IMR-90 (cell line): Measurements from ENCODE around the gene RNASEH2B. TPM values are rescaled to one million over a fixed set of nuclear protein-coding genes. Genes with fewer than 3 reads are reported as not detected.

ENCODE experiments used
- ATAC-seq: fragments of 200-7000 bp; cut with Tn5 transposase; 2 replicates; pipeline ENCODE4 v1.9.1; 2020; ENCODE audit warnings: low read depth, mild to moderate bottlenecking, moderate library complexity
- BruUV-seq: library from RNA; stranded (reverse); fragments of 400-500 nt; replicated peaks from 2 replicates; lab custom pipeline; 2021; lab: Mats Ljungman, UMichigan
- CTCF ChIA-PET: fragments of 300-600 bp; formaldehyde crosslinking; extraction: SDS; loops from one replicate; lab custom pipeline; 2021; ENCODE audit warnings: antibody characterized with exemption; lab: Yijun Ruan, JAX
- POLR2A ChIA-PET: fragments of 300-600 bp; sonication (Branson Sonifier 250); formaldehyde crosslinking; loops from one replicate; lab custom pipeline; 2022; ENCODE audit warnings: antibody characterized with exemption; ENCODE audit not compliant: unreplicated experiment; lab: Charles Lee
- DNase-seq: peaks from one replicate; pipeline ENCODE4 v3.0.0; 2013
- H2AFZ ChIP-seq: replicated peaks from 2 replicates; pipeline ENCODE3; 2013; ENCODE audit warnings: low read length, mild to moderate bottlenecking; ENCODE audit not compliant: poor library complexity
- H2AK5ac ChIP-seq: 2 replicates; pipeline ENCODE4 v1.6.1; 2013; ENCODE audit warnings: low read depth, low read length, inconsistent platforms
- H2AK9ac ChIP-seq: replicated peaks from 2 replicates; pipeline ENCODE3; 2013; ENCODE audit warnings: mild to moderate bottlenecking, low read depth, low read length, moderate library complexity; ENCODE audit not compliant: poor library complexity
- H2BK120ac ChIP-seq: 2 replicates; pipeline ENCODE4 v1.6.1; 2013; ENCODE audit warnings: low read depth, low read length, inconsistent platforms
- H2BK15ac ChIP-seq: 3 replicates; pipeline ENCODE4 v1.6.1; 2013; ENCODE audit warnings: low read depth, low read length, inconsistent platforms
- H2BK20ac ChIP-seq: 2 replicates; pipeline ENCODE4 v1.6.1; 2013; ENCODE audit warnings: low read depth, mild to moderate bottlenecking, inconsistent platforms, low read length, moderate library complexity
- H2BK5ac ChIP-seq: 2 replicates; pipeline ENCODE4 v1.6.1; 2013; ENCODE audit warnings: mild to moderate bottlenecking, low read depth, low read length, inconsistent platforms; ENCODE audit not compliant: poor library complexity, severe bottlenecking
- H3K14ac ChIP-seq: replicated peaks from 2 replicates; pipeline ENCODE4 v1.6.1; 2013; ENCODE audit warnings: low read depth, low read length, inconsistent platforms
- H3K18ac ChIP-seq: 2 replicates; pipeline ENCODE4 v1.6.1; 2013; ENCODE audit warnings: low read depth, low read length, control low read depth
- H3K23ac ChIP-seq: 2 replicates; pipeline ENCODE4 v1.6.1; 2013; ENCODE audit warnings: low read depth, low read length, inconsistent platforms
- H3K27ac ChIP-seq: 2 replicates; pipeline ENCODE4 v1.5.1; 2013; ENCODE audit warnings: mild to moderate bottlenecking, control low read depth, low read length; ENCODE audit not compliant: insufficient read depth
- H3K27me3 ChIP-seq: 2 replicates; pipeline ENCODE4 v1.6.1; 2013; ENCODE audit warnings: low read length; ENCODE audit not compliant: control insufficient read depth, insufficient read depth
- H3K36me3 ChIP-seq: 2 replicates; pipeline ENCODE4 v1.6.1; 2013; ENCODE audit warnings: low read length, mixed read lengths; ENCODE audit not compliant: control insufficient read depth, insufficient read depth
- H3K4ac ChIP-seq: 2 replicates; pipeline ENCODE4 v1.6.1; 2013; ENCODE audit warnings: low read depth, low read length, inconsistent platforms
- H3K4me1 ChIP-seq: 2 replicates; pipeline ENCODE4 v1.6.1; 2013; ENCODE audit warnings: low read length, mixed read lengths; ENCODE audit not compliant: control insufficient read depth, insufficient read depth
- H3K4me2 ChIP-seq: 2 replicates; pipeline ENCODE4 v1.6.1; 2013; ENCODE audit warnings: low read depth, mild to moderate bottlenecking, control low read depth, low read length, moderate library complexity
- H3K4me3 ChIP-seq: 2 replicates; pipeline ENCODE4 v1.5.1; 2013; ENCODE audit warnings: low read depth, mild to moderate bottlenecking, control low read depth, low read length, moderate library complexity; ENCODE audit not compliant: insufficient read depth
- H3K56ac ChIP-seq: 2 replicates; pipeline ENCODE4 v1.6.1; 2013; ENCODE audit warnings: low read length, inconsistent platforms; ENCODE audit not compliant: insufficient read depth; ENCODE audit errors: extremely low read depth
- H3K79me1 ChIP-seq, 2 experiments: 2 replicates each; pipeline ENCODE4 v1.6.1; 2013; ENCODE audit warnings: low read length in 2 of 2, inconsistent platforms in 1 of 2, low read depth in 1 of 2
- H3K9ac ChIP-seq: 2 replicates; pipeline ENCODE4 v1.6.1; 2013; ENCODE audit warnings: low read depth, low read length, control low read depth
- H3K9me1 ChIP-seq: 2 replicates; pipeline ENCODE4 v1.6.1; 2013; ENCODE audit warnings: low read length, inconsistent platforms; ENCODE audit not compliant: insufficient read depth
- H3K9me3 ChIP-seq: 2 replicates; pipeline ENCODE4 v1.6.1; 2013; ENCODE audit warnings: low read length; ENCODE audit not compliant: control insufficient read depth, insufficient read depth
- H4K20me1 ChIP-seq: 2 replicates; pipeline ENCODE4 v1.6.1; 2013; ENCODE audit warnings: low read length, inconsistent platforms; ENCODE audit not compliant: insufficient read depth
- H4K5ac ChIP-seq: 2 replicates; pipeline ENCODE4 v1.6.1; 2013; ENCODE audit warnings: mild to moderate bottlenecking, low read depth, low read length, control low read depth
- H4K8ac ChIP-seq, 2 experiments: 2 replicates each; pipeline ENCODE4 v1.6.1; 2013; ENCODE audit warnings: low read depth in 2 of 2, low read length in 2 of 2, control low read depth in 1 of 2, inconsistent platforms in 1 of 2
- H4K91ac ChIP-seq: 2 replicates; pipeline ENCODE4 v1.6.1; 2013; ENCODE audit warnings: low read depth, low read length, inconsistent platforms; ENCODE audit not compliant: insufficient read depth
- CEBPB ChIP-seq: IDR thresholded peaks from 2 replicates; pipeline ENCODE4 v1.6.1; 2012; ENCODE audit warnings: low read depth, low read length, improper control_type of control experiment
- RAD21 ChIP-seq: IDR thresholded peaks from 2 replicates; pipeline ENCODE4 v1.6.1; 2012; ENCODE audit warnings: low read length, improper control_type of control experiment
- RCOR1 ChIP-seq: IDR thresholded peaks from 2 replicates; pipeline ENCODE4 v1.6.1; 2012; ENCODE audit warnings: mild to moderate bottlenecking, low read length, improper control_type of control experiment; ENCODE audit not compliant: insufficient replicate concordance
- SMC3 ChIP-seq: fragments of 150-350 bp; IDR thresholded peaks from 2 replicates; pipeline ENCODE4 v1.6.1; 2016; ENCODE audit warnings: low read depth, mild to moderate bottlenecking, antibody characterized with exemption, low read length, moderate library complexity
- WGBS, 2 experiments: methylation state at CpG; one replicate each; pipeline versions ENCODE4 v1.1.5 to v1.1.7; 2013; ENCODE audit warnings: missing lambda C conversion rate in 2 of 2; ENCODE audit not compliant: insufficient read length in 1 of 2; ENCODE audit errors: extremely low coverage in 2 of 2; 5-methylcytosine and 5-hydroxymethylcytosine counted together
- dilution Hi-C: fragments of 300-500 bp; cut with HindIII; formaldehyde crosslinking; loops from one replicate; pipeline ENCODE4 v1.14.3; 2018; ENCODE audit warnings: low sequenced_read_pairs; ENCODE audit not compliant: unreplicated experiment
- in situ Hi-C: fragments of 300-500 bp; cut with MboI; formaldehyde crosslinking; loops from 3 replicates; pipeline ENCODE4 v1.14.3; 2019; ENCODE audit warnings: low sequenced_read_pairs, inconsistent platforms, mixed read lengths
- intact Hi-C: fragments of 100-400 bp; cut with micrococcal nuclease; formaldehyde crosslinking; loops from 2 replicates; pipeline ENCODE4 v1.10.0; 2022
- polyA plus RNA-seq, 3 experiments: library from polyadenylated mRNA; depleted of rRNA; stranded (reverse); fragments of >200 nt; gene quantifications; 2 replicates each; pipeline ENCODE4 v1.2.3, GENCODE V29; 2012; ENCODE audit warnings: low replicate concordance in 1 of 3
- total RNA-seq: library from RNA; depleted of rRNA; stranded (reverse); fragments of >200 nt; gene quantifications from 2 replicates; pipeline ENCODE4 v1.2.3, GENCODE V29; 2012
- TF ChIP-seq, protein P1 (sequence below): conservative IDR thresholded peaks from 2 replicates; pipeline ENCODE4 v1.5.1; 2012; ENCODE audit warnings: mild to moderate bottlenecking, low read depth, low read length, improper control_type of control experiment
- TF ChIP-seq, protein P2 (sequence below): fragments of 150-350 bp; IDR thresholded peaks from 2 replicates; pipeline ENCODE4 v1.6.1; 2016; ENCODE audit warnings: low read depth, mild to moderate bottlenecking, low read length, moderate library complexity, borderline replicate concordance

RNASEH2B gene
- total and polyA plus RNA-seq, 2 of the 4 experiments (the other 2 are of a cell fraction), result 11.2 to 14.2 TPM

DNA sequence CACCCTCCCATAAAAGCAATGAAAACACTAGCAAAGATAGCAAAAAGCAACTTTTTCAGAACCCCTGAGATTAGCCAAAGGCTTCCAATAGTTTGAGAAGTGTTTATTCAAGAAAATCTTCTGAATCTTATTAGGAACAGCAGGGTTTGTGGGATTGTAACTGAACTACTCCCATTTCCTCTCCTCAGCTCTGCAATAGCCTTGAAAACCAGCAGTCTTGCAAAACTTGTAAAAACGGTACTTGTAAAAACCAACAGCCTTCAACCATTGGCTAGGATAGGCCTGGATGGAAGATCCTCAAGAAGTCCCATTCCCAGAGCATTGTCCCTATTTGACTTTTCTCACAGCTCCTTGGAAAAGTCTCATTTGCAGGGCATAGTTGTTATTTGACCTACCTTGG, 12.1 kb downstream of the RNASEH2B start:
- no peak overlapping the region for H3K56ac ChIP-seq
- H2BK5ac ChIP-seq, result no peak overlapping the region
- H3K4me3 ChIP-seq, result no peak overlapping the region
- no peaks in the 10 kb centered on the region for H3K9me1 ChIP-seq
- no peak overlapping the region for H4K5ac ChIP-seq
- H3K4ac ChIP-seq, result no peak overlapping the region
- intact Hi-C loops (no loop called here), in situ Hi-C loops (loop anchor here (25.0 kb wide), 3 partner anchors 834 to 1259 kb away; partner anchors contain the start of gene TRIM13), dilution Hi-C loops (no loop called here)
- no peak overlapping the region for H4K91ac ChIP-seq
- CTCF ChIA-PET, result interaction anchor here (1.9 kb wide), 1 partner anchor 10 kb away, joined by 7 read pairs; no protein-coding TSS in a partner anchor
- H2AFZ ChIP-seq, result no peak overlapping the region
- H3K4me2 ChIP-seq, result no peak overlapping the region
- POLR2A ChIA-PET, result no interaction called here
- no peak overlapping the region for H2AK9ac ChIP-seq
- no peak for DNase-seq
- no peak overlapping the region for H2BK20ac ChIP-seq
- H4K20me1 ChIP-seq, result no peaks in the 10 kb centered on the region
- BruUV-seq, result no TSS peak
- H3K9me3 ChIP-seq, result peaks cover 13% of the 10 kb centered on the region
- no peak overlapping the region for H3K27ac ChIP-seq
- no peak overlapping the region for H2AK5ac ChIP-seq
- H3K27me3 ChIP-seq, result no peaks in the 10 kb centered on the region
- H3K36me3 ChIP-seq, result no peaks in the 10 kb centered on the region; the same call in 1 of the 2 replicates
- no peak for ATAC-seq
- H3K4me1 ChIP-seq, result no peaks in the 10 kb centered on the region
- H3K14ac ChIP-seq, result no peak overlapping the region
- no peak overlapping the region for H4K8ac ChIP-seq
- H3K18ac ChIP-seq, result no peak overlapping the region
- H3K23ac ChIP-seq, result no peak overlapping the region
- H2BK15ac ChIP-seq, result no peak overlapping the region
- no peak overlapping the region for H2BK120ac ChIP-seq
- H3K9ac ChIP-seq, result no peak overlapping the region
- TF ChIP-seq, protein P1, sequence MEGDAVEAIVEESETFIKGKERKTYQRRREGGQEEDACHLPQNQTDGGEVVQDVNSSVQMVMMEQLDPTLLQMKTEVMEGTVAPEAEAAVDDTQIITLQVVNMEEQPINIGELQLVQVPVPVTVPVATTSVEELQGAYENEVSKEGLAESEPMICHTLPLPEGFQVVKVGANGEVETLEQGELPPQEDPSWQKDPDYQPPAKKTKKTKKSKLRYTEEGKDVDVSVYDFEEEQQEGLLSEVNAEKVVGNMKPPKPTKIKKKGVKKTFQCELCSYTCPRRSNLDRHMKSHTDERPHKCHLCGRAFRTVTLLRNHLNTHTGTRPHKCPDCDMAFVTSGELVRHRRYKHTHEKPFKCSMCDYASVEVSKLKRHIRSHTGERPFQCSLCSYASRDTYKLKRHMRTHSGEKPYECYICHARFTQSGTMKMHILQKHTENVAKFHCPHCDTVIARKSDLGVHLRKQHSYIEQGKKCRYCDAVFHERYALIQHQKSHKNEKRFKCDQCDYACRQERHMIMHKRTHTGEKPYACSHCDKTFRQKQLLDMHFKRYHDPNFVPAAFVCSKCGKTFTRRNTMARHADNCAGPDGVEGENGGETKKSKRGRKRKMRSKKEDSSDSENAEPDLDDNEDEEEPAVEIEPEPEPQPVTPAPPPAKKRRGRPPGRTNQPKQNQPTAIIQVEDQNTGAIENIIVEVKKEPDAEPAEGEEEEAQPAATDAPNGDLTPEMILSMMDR, result no peak
- TF ChIP-seq RAD21, result no peak
- no peak for TF ChIP-seq SMC3
- TF ChIP-seq, protein P2, sequence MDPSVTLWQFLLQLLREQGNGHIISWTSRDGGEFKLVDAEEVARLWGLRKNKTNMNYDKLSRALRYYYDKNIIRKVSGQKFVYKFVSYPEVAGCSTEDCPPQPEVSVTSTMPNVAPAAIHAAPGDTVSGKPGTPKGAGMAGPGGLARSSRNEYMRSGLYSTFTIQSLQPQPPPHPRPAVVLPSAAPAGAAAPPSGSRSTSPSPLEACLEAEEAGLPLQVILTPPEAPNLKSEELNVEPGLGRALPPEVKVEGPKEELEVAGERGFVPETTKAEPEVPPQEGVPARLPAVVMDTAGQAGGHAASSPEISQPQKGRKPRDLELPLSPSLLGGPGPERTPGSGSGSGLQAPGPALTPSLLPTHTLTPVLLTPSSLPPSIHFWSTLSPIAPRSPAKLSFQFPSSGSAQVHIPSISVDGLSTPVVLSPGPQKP, result no peak
- TF ChIP-seq RCOR1, result no peak
- TF ChIP-seq CEBPB, result no peak
- no CpG with 5 or more reads among the region's 1 CpG for WGBS, 2 experiments
- H3K79me1 ChIP-seq, result peaks cover 10 to 26% of the 10 kb centered on the region in 2 experiments
